GM19193 (cell line): ENCODE data around the gene WWC1.

Experiments used
- POLR2A ChIP-seq: IDR thresholded peaks from 4 replicates; pipeline ENCODE4 v1.6.1; 2011; ENCODE audit not compliant: insufficient read depth, insufficient read length; ENCODE audit errors: extremely low read depth

WWC1 gene

GRCh38 chr5:168291342-168291963 lies at the start of gene WWC1:
WWC1 (plus strand) TSS chr5:168291645; CDS start chr5:168292153, 508 bp downstream.
- TF ChIP-seq POLR2A: peak; percentile 61

DNA sequence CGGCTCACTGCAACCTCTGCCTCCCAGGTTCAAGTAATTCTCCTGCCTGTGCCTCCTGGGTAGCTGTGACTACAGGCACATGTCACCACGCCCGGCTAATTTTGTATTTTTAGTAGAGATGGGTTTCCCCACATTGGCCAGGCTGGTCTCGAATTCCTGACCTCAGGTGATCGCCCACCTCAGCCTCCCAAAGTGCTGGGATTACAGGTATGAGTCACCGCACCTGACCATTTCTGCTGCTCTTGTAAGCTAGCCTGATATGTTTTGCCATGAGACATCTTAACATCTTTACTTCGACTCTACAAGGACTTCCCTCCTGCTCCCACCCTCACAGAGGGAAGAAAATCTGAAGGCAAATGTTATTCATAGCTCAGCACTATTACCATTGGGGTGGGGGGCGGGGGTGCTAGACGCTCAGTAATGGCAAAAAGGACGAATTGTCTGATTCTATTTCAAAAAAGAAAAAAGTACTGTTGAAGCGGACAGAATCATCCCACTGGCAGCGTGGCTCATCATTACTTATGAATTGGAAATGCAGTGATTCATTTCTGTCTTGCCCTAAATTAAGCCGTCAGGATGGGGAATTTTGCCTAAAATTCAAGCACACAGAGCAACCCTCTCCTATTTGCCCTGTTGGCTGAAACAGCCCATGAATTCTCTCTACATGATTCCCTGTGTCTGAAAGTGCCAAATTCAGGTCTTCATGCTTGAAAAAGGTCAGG lies 46.4 kb upstream of the WWC1 start:
- TF ChIP-seq POLR2A: no peak

GRCh38 chr5:168249923-168250322 lies 41.5 kb upstream of the WWC1 start:
- TF ChIP-seq POLR2A: no peak

DNA sequence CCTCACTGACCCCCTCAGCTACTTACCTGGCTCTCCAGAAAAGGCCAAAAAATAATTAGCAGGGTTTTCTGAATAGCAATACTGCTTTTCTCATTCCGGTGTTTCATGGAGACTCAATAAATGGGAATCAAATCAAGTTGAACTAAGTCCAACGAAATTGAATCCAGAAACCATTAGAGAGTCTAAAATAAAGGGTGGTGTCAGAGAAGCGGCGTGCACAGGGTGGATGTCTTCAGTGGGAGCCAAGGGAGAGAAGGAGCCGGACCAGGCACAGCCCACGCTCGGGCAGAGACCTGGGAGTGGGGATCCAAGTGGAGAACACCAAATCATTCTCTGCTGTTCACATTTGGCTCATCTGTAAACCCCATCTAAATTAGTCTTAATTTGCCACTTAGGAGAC lies 40.2 kb upstream of the WWC1 start:
- TF ChIP-seq POLR2A: no peak

- TF ChIP-seq POLR2A: no peak
Measured at GRCh38 chr5:168254013-168254693, 37.3 kb upstream of the WWC1 start.

GRCh38 chr5:168260353-168261226 lies 30.9 kb upstream of the WWC1 start:
- TF ChIP-seq POLR2A: no peak

DNA sequence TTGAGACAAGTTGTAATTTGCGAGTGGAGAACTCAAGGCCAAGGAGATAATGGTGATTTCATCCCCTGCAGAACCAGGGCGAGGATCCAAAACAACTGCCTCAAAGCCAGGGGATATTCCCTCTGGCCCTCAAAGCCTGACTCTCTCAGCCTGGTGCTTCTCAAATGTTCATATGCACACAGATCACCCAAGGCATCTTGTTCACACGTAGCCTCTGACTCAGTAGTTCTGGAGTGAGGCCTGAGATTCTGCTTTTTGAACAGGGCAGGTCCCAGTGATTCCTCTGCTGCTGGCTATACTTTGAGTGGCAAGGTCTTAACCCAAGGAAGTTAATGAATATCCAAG lies 30.2 kb upstream of the WWC1 start:
- TF ChIP-seq POLR2A: no peak

- TF ChIP-seq POLR2A: no peak
Measured at GRCh38 chr5:168262042-168262743, 29.3 kb upstream of the WWC1 start.

- TF ChIP-seq POLR2A: no peak
Measured at GRCh38 chr5:168263121-168263520, 28.3 kb upstream of the WWC1 start.

- no peak for TF ChIP-seq POLR2A
Measured at GRCh38 chr5:168266016-168266415, 25.4 kb upstream of the WWC1 start.

GRCh38 chr5:168268949-168269936 lies 22.2 kb upstream of the WWC1 start:
- no peak for TF ChIP-seq POLR2A

GRCh38 chr5:168269937-168270330 lies 21.5 kb upstream of the WWC1 start:
- no peak for TF ChIP-seq POLR2A

GRCh38 chr5:168270476-168270875 lies 21.0 kb upstream of the WWC1 start:
- TF ChIP-seq POLR2A: no peak
